Keratinocyte (primary cell): Measurements from ENCODE around the gene EXOC4. TPM values are rescaled to one million over a fixed set of nuclear protein-coding genes. Genes with fewer than 3 reads are reported as not detected.

Experiments used
- DNase-seq: peaks from one replicate; pipeline ENCODE4 v3.0.0-alpha.2; 2011; ENCODE audit warnings: low read depth, missing footprints, low spot score
- FAIRE-seq: peaks from 2 replicates; lab custom pipeline; 2011; peaks lifted over from hg19 to GRCh38; lab: Jason Lieb, UNC
- H2AFZ ChIP-seq: 2 replicates; pipeline ENCODE4 v1.6.0; 2012; ENCODE audit warnings: low read length, control low read depth, inconsistent platforms; ENCODE audit not compliant: control insufficient read depth
- H3K27ac ChIP-seq: 2 replicates; pipeline ENCODE4 v1.5.1; 2011; ENCODE audit warnings: low read length; ENCODE audit not compliant: control insufficient read depth, insufficient read depth
- H3K27me3 ChIP-seq: 3 replicates; pipeline ENCODE4 v1.6.0; 2011; ENCODE audit warnings: low read length; ENCODE audit not compliant: control insufficient read depth, insufficient read depth; ENCODE audit errors: extremely low read depth
- H3K36me3 ChIP-seq, 2 experiments: 2 replicates in 1 of 2; 3 replicates in 1 of 2; pipeline ENCODE4 v1.5.1; 2011; ENCODE audit warnings: low read length in 2 of 2, mild to moderate bottlenecking in 1 of 2; ENCODE audit not compliant: control insufficient read depth in 2 of 2, insufficient read depth in 2 of 2; ENCODE audit errors: extremely low read depth in 1 of 2
- H3K4me1 ChIP-seq: 3 replicates; pipeline ENCODE4 v1.5.1; 2011; ENCODE audit warnings: low read length; ENCODE audit not compliant: control insufficient read depth, insufficient read depth; ENCODE audit errors: extremely low read depth
- H3K4me2 ChIP-seq: 3 replicates; pipeline ENCODE4 v1.6.0; 2011; ENCODE audit warnings: low read depth, low read length; ENCODE audit not compliant: control insufficient read depth, insufficient read depth; ENCODE audit errors: extremely low read depth
- H3K4me3 ChIP-seq, 3 experiments: fragments of 200-600 bp in 1 of 3; sonication (generic) in 1 of 3; 2 replicates in 2 of 3; 3 replicates in 1 of 3; pipeline ENCODE4 v1.5.1; 2011 to 2016; ENCODE audit warnings: low read length in 3 of 3, mild to moderate bottlenecking in 3 of 3, control low read depth in 2 of 3, inconsistent platforms in 1 of 3, low read depth in 1 of 3, mixed read lengths in 1 of 3, mixed run types in 1 of 3, moderate library complexity in 1 of 3; ENCODE audit not compliant: control insufficient read depth in 2 of 3, insufficient read depth in 2 of 3; ENCODE audit errors: extremely low read depth in 1 of 3
- H3K79me2 ChIP-seq: 2 replicates; pipeline ENCODE4 v1.6.0; 2012; ENCODE audit warnings: low read length; ENCODE audit not compliant: control insufficient read depth, insufficient read depth
- H3K9ac ChIP-seq: 3 replicates; pipeline ENCODE4 v1.6.0; 2011; ENCODE audit warnings: low read length; ENCODE audit not compliant: control insufficient read depth, insufficient read depth; ENCODE audit errors: extremely low read depth
- H3K9me1 ChIP-seq: 3 replicates; pipeline ENCODE4 v1.6.0; 2011; ENCODE audit warnings: low read length; ENCODE audit not compliant: control insufficient read depth, insufficient read depth; ENCODE audit errors: extremely low read depth
- H3K9me3 ChIP-seq: 2 replicates; pipeline ENCODE4 v1.5.1; 2012; ENCODE audit warnings: low read depth, low read length; ENCODE audit not compliant: control insufficient read depth
- H4K20me1 ChIP-seq: 3 replicates; pipeline ENCODE4 v1.6.0; 2011; ENCODE audit warnings: low read length; ENCODE audit not compliant: control insufficient read depth, insufficient read depth; ENCODE audit errors: extremely low read depth
- EZH2 ChIP-seq: IDR thresholded peaks from one replicate; pipeline ENCODE4 v1.6.1; 2012; ENCODE audit warnings: inconsistent platforms, mild to moderate bottlenecking, low read length, moderate library complexity
- dilution Hi-C: fragments of 300-500 bp; cut with MboI; formaldehyde crosslinking; loops from one replicate; pipeline ENCODE4 v1.7.0; 2020; ENCODE audit warnings: low sequenced_read_pairs; ENCODE audit not compliant: extremely low pct_ligation_motif_present
- polyA plus RNA-seq, 5 experiments: library from polyadenylated mRNA; depleted of rRNA in 3 of 5; stranded (reverse) in 3 of 5; stranded (forward) in 1 of 5; unstranded in 1 of 5; fragments of >200 nt; gene quantifications; 1 replicate in 1 of 5; 2 replicates in 3 of 5; 3 replicates in 1 of 5; pipeline versions ENCODE4 v1.2.1 to v1.2.3, GENCODE V29; 2011 to 2012; ENCODE audit warnings: missing spikeins in 2 of 5, low read depth in 1 of 5, low replicate concordance in 1 of 5
- TF ChIP-seq, protein P1 (sequence below), 3 experiments: IDR thresholded peaks in 1 of 3; conservative IDR thresholded peaks in 1 of 3; optimal IDR thresholded peaks in 1 of 3; 2 replicates in 2 of 3; 3 replicates in 1 of 3; pipeline versions ENCODE3 to v1.5.1; 2011; ENCODE audit warnings: low read length in 3 of 3, mild to moderate bottlenecking in 3 of 3, moderate library complexity in 2 of 3, control low read depth in 1 of 3, inconsistent platforms in 1 of 3; ENCODE audit not compliant: insufficient read depth in 2 of 3; ENCODE audit errors: extremely low read depth in 1 of 3

The EXOC4 gene
- polyA plus RNA-seq, 1 donor (not counting 4 experiments of a cell fraction or from before 2014, with no cell fraction given) = 52.6 TPM

DNA sequence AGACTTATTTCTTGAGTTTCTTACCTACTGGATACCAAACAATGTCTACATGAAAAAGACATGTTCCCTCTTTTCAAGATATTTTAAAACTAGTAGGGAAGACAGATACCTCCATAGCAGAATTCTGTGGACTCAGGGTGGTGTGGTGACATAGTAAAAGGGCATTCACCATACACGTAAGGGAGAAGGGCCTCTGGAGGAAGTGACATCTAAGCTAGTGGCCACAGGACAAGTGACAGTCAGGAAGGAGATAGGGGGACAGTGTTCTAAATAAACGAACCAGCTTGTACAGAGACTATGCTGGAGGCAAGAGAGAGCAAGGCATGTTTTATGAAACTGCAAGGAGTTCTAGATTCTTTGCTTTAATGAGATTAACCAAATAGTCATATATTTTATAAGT, 552.5 kb downstream of the EXOC4 start:
- H3K9me3 ChIP-seq = no peaks in the 10 kb centered on the region
- no peaks in the 10 kb centered on the region for H3K4me1 ChIP-seq
- H2AFZ ChIP-seq = no peak overlapping the region
- H3K9me1 ChIP-seq = no peaks in the 10 kb centered on the region
- TF ChIP-seq, protein P1, sequence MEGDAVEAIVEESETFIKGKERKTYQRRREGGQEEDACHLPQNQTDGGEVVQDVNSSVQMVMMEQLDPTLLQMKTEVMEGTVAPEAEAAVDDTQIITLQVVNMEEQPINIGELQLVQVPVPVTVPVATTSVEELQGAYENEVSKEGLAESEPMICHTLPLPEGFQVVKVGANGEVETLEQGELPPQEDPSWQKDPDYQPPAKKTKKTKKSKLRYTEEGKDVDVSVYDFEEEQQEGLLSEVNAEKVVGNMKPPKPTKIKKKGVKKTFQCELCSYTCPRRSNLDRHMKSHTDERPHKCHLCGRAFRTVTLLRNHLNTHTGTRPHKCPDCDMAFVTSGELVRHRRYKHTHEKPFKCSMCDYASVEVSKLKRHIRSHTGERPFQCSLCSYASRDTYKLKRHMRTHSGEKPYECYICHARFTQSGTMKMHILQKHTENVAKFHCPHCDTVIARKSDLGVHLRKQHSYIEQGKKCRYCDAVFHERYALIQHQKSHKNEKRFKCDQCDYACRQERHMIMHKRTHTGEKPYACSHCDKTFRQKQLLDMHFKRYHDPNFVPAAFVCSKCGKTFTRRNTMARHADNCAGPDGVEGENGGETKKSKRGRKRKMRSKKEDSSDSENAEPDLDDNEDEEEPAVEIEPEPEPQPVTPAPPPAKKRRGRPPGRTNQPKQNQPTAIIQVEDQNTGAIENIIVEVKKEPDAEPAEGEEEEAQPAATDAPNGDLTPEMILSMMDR (optimal IDR thresholded peaks at IDR 0.05 in 1 of 3, IDR thresholded peaks at IDR 0.05 in 1 of 3, conservative IDR thresholded peaks at IDR 0.05 in 1 of 3; ENCODE audit: extremely low read depth in 1 of 3, insufficient read depth in 2 of 3, low read length in 3 of 3) = no peak
- TF ChIP-seq EZH2 = no peak
- no peaks in the 10 kb centered on the region for H3K79me2 ChIP-seq
- H3K4me3 ChIP-seq = no peak overlapping the region
- H3K4me2 ChIP-seq = no peak overlapping the region
- H3K27me3 ChIP-seq = no peaks in the 10 kb centered on the region
- no peak for DNase-seq
- no peak overlapping the region for H3K27ac ChIP-seq
- dilution Hi-C loops = no loop called here
- no peaks in the 10 kb centered on the region for H3K36me3 ChIP-seq
- FAIRE-seq = no peak
- H4K20me1 ChIP-seq = no peaks in the 10 kb centered on the region
- no peak overlapping the region for H3K9ac ChIP-seq

DNA sequence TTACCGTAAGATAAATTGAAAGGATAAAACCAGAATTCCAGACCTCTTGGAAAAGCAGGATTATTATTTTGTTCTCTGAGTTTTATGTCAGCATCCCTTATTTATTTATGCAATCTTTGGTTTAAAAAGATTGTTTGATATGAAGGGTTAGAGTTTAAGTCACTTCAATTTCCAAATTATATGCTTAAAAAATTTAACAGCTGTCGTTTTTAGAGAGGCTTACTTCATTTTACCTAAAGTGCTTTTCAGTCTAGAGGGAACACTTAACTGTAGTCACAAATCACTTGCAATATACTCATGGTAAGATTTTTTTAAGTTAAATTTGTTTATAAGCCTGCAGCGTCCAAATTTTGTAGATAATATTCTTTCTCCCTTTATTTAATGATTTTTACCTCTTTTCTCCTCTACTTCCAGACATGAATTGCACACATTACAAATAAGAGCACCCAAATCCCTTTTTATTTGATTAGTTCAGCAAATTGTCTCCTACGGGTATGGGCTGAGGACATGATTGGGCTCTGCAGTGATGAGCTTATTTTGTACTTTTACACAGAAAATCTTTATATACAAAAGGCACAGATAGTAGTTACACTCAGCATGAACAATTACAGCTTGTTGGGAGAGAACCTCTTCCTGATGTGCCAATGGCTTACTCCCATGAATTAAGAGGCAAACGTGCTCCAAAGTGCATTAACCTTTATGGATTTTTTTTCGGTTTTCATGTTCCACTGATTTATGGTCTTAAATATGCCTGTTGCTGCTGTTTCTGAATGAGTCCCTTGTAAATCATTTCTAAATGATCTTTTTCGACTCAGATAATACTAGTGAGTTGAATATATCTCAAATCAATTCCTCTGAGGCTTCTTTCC, 555.0 kb downstream of the EXOC4 start:
- H3K4me1 ChIP-seq = no peaks in the 10 kb centered on the region
- H3K4me3 ChIP-seq = no peak overlapping the region
- H3K4me2 ChIP-seq = no peak overlapping the region
- no peaks in the 10 kb centered on the region for H3K9me1 ChIP-seq
- H3K9ac ChIP-seq = no peak overlapping the region
- no peak overlapping the region for H2AFZ ChIP-seq
- DNase-seq = no peak
- dilution Hi-C loops = no loop called here
- no peak for TF ChIP-seq EZH2
- TF ChIP-seq, protein P1 (optimal IDR thresholded peaks at IDR 0.05 in 1 of 3, IDR thresholded peaks at IDR 0.05 in 1 of 3, conservative IDR thresholded peaks at IDR 0.05 in 1 of 3; ENCODE audit: extremely low read depth in 1 of 3, insufficient read depth in 2 of 3, low read length in 3 of 3) = no peak
- no peaks in the 10 kb centered on the region for H4K20me1 ChIP-seq
- H3K79me2 ChIP-seq = no peaks in the 10 kb centered on the region
- H3K27me3 ChIP-seq = no peaks in the 10 kb centered on the region
- H3K27ac ChIP-seq = no peak overlapping the region
- H3K36me3 ChIP-seq = no peaks in the 10 kb centered on the region
- no peak for FAIRE-seq
- H3K9me3 ChIP-seq = no peaks in the 10 kb centered on the region
